NCI-H526 (cell line): ENCODE measurements around the gene SARNP.
A peak's percentile ranks its signal among the peaks of the same experiment; 100 is the strongest.
"Not testable (repeated sequence)": the region's sequence is repeated elsewhere in the genome, so short reads cannot be mapped to it uniquely, and the experiment has no call there.

Experiments
- DNase-seq, 2 experiments: peaks; one replicate each; lab custom pipeline; 2025; lab: John Stamatoyannopoulos, UW

Gene SARNP

DNA sequence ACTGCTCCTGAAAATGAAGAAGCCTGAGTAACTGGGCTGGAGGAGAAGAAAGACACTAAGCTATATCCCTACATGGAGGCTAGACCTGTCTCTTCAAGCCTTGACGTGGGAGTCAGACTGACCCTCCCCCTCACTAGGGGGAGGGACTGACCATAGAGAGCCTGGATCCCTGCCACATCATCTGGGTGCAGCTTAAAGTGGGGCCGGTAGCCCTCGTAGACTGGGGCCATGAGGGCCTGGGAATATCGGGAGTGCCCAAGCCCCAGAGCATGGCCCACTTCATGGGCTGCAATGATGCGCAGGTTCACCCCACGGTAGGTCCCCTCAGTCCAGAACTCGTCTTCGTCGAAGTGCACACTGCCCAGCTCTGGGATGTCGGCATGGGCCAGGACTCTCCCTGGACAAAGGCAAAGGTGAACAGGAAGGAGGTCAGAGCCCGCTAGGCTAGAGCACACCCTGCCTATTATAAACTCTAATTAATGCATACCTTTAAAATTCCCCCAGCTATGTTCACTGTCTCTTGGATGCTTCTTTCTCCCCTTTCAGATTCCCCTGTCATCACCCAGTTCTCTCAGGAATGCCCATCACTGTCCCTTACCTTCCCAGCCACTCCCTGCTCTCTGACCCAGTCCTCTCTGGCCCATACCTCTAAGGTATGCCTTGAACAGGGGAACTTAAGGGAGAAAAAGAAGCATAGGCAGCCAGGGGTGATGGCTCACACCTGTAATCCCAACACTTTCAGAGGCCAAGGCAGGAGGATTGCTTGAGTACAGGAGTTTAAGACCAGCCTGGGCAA is 22.0 kb upstream of the SARNP start:
- DNase-seq: no peak

DNA sequence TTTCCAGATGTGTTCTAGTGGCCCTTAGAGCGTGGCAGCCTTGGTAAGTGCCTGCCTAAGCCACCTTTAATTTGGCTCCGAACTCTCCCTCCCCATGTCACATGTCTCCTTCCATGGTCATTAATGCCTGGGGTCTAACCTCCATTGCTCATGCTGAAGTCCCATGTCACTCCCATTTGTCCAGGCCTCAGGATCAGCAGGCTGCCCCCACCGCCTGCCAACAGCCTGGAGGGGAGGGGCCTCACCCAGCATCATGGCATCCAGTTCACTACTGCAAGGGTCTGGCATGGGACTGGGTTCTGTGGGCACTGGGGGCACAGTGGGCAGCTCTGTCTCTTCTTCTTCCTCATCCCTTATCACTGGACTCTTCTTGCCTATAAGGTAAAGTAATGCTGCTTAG is 20.8 kb upstream of the SARNP start:
- no peak for DNase-seq

- not testable (repeated sequence) for DNase-seq
These were observed 16.9 kb upstream of the SARNP start for GRCh38 chr12:55834400-55834799.

DNA sequence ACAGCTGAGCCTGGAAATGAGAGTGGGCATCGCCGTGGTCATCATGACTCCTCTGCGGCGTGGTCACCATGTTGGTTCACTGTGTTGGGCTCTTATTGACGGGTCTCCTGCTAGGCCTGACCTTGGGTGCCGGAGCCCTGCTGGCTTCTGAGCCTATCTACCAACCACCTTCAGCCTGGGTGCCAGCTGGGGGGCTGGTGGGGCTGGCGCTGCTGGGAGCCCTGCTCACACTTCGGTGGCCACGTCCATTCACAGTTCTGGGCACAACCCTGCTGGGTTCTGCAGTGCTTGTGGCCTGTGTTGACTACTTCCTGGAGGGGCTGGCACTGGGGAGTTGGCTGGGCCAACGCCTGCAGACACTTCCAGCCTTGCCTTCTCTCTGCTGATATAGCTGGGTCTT is 15.5 kb upstream of the SARNP start:
- no peak for DNase-seq

GRCh38 chr12:55831447-55831815 is 13.9 kb upstream of the SARNP start:
- no peak for DNase-seq

GRCh38 chr12:55830601-55831446 is 13.3 kb upstream of the SARNP start:
- peak; percentile 46 to 77 for DNase-seq

GRCh38 chr12:55829967-55830600 is 12.6 kb upstream of the SARNP start:
- peak; percentile 46 to 77 for DNase-seq

DNA sequence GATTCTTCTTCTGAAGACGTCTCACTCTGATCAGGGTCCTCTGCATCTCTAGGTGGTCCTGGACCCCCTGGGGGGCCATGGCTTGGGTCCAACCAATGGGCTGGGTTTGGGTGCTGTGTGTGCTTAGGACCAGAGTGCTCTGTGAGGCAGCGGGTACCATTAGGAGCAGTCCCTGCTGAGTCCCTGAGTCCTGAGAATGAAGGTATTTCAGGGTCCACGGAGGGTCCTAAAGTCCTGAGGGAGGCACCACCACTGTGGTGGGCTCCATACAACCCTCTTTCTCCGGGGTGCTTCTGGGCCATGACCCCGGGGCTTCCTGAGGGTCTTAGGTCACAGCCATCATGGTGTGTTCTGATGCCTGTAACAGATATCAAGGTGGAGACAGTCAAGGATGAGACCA is 10.8 kb upstream of the SARNP start:
- no peak for DNase-seq

GRCh38 chr12:55827806-55828205 is 10.3 kb upstream of the SARNP start:
- no peak for DNase-seq

- no peak for DNase-seq
These were observed 7.2 kb upstream of the SARNP start for GRCh38 chr12:55824726-55825125.

- DNase-seq: no peak
These were observed 5.9 kb upstream of the SARNP start for GRCh38 chr12:55823419-55823818.

- DNase-seq: no peak
These were observed 4.7 kb upstream of the SARNP start for GRCh38 chr12:55822228-55822627.

- DNase-seq: no peak
These were observed 3.2 kb upstream of the SARNP start for GRCh38 chr12:55820679-55821078.

- DNase-seq: no peak
These were observed 1.4 kb upstream of the SARNP start for GRCh38 chr12:55818886-55819285.

- no peak for DNase-seq
These were observed 710 bp upstream of the SARNP start for GRCh38 chr12:55818140-55818728.

- peak in 1 of 2 experiments; percentile 28 for DNase-seq
These were observed 611 bp downstream of the SARNP start for GRCh38 chr12:55816881-55817344.

GRCh38 chr12:55815473-55815872 is 2.1 kb downstream of the SARNP start:
- DNase-seq: no peak

DNA sequence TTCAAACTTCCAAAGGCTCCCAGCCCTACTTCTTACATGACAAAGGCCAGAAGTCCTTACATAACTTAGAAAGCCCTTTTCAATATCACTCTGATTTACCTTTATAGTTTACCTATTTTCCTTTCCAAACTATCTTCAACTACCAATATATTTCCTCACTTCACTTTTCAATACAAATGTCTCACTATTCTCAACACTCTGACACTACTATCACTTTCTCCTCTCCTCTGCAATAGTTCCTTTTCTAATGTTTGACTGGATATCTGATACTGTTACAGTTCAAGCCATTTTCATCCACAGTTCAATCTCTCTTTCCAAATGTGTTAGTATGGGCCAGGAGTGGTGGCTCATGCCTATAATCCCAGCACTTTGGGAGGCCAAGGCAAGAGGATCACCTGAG is 3.3 kb downstream of the SARNP start:
- DNase-seq: no peak

GRCh38 chr12:55812088-55812487 is 5.4 kb downstream of the SARNP start:
- DNase-seq: no peak

DNA sequence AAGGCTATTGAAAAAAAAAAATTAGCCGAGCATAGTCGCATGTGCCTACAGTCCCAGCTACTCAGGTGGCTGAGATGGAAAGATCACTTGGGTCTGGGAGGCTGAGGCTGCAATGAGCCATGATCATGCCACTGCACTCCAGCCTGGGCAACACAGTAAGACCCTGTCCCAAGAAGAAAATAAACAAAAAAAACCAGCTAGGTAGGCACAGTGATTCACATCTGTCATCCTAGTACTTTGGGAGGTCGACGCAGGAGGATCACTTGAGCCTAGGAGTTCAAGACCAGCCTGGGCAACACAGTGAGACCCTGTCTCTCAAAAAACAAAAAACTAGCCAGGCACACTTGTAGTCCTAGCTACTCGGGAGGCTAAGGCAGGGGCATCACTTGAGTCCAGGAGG is 8.2 kb downstream of the SARNP start:
- DNase-seq: no peak

- DNase-seq: no peak
These were observed 10.5 kb downstream of the SARNP start for GRCh38 chr12:55806982-55807381.

GRCh38 chr12:55797550-55797949 is 20.0 kb downstream of the SARNP start:
- DNase-seq: no peak
